Left ventricle myocardium inferior (tissue), 1 donor: ENCODE results near the gene APPL2. TPM values are rescaled to one million over a fixed set of nuclear protein-coding genes. Genes with fewer than 3 reads are reported as not detected.

ENCODE experiments used
- DNase-seq: peaks from one replicate; pipeline ENCODE4 v3.0.0-alpha.2; 2020
- H3K27ac ChIP-seq: fragments of 200-600 bp; replicated peaks from 2 replicates; pipeline ENCODE4 v1.8.0; 2021
- H3K27me3 ChIP-seq: fragments of 200-600 bp; 2 replicates; pipeline ENCODE4 v1.8.0; 2021; ENCODE audit warnings: low read depth
- H3K36me3 ChIP-seq: fragments of 200-600 bp; 2 replicates; pipeline ENCODE4 v1.8.0; 2021
- H3K4me1 ChIP-seq: fragments of 200-600 bp; 2 replicates; pipeline ENCODE4 v1.8.0; 2021
- H3K4me3 ChIP-seq: fragments of 200-600 bp; 2 replicates; pipeline ENCODE4 v1.8.0; 2021; ENCODE audit warnings: mild to moderate bottlenecking, moderate library complexity
- H3K9me3 ChIP-seq: fragments of 200-600 bp; replicated peaks from 2 replicates; pipeline ENCODE4 v1.8.0; 2021
- CTCF ChIP-seq: fragments of 200-600 bp; IDR thresholded peaks from 2 replicates; pipeline ENCODE4 v1.8.0; 2021; ENCODE audit warnings: antibody characterized with exemption, mild to moderate bottlenecking, borderline replicate concordance
- intact Hi-C: fragments of 100-400 bp; cut with micrococcal nuclease; formaldehyde crosslinking; loops from one replicate; pipeline ENCODE4 v1.11.0; 2022
- total RNA-seq: library from RNA; stranded (reverse); fragmentation: NEBNext Ultra II Directional; extraction: Animal tissue kit (Norgen Biotek cat#: 25700); gene quantifications from one replicate; pipeline ENCODE4 v1.2.1, GENCODE V29; 2021
- donor health status: DM: no; HTN: yes; CAD: no; lungs with severe emphysema.

Gene APPL2
- total RNA-seq, 1 donor from 2014 or later, result 19.8 TPM

GRCh38 chr12:105233041-105233905 is 2.7 kb downstream of the APPL2 start:
- Histone ChIP-seq H3K36me3 (peaks cover 12% of the 10 kb centered on the region), H3K4me1 (peaks cover 59% of the 10 kb centered on the region), H3K27ac (peak overlapping the region; percentile 98), H3K4me3 (peak overlapping the region; percentile 91), H3K9me3 (no peaks in the 10 kb centered on the region), H3K27me3 (no peaks in the 10 kb centered on the region)
- intact Hi-C loops, result no loop called here
- DNase-seq, result no peak
- no peak for TF ChIP-seq CTCF

- H3K27me3 ChIP-seq, result no peaks in the 10 kb centered on the region
- no peak for TF ChIP-seq CTCF
- peaks cover 65% of the 10 kb centered on the region for H3K4me1 ChIP-seq
- H3K27ac ChIP-seq, result peak overlapping the region; percentile 98
- no peak for DNase-seq
- intact Hi-C loops, result no loop called here
- peaks cover 23% of the 10 kb centered on the region for H3K36me3 ChIP-seq
- H3K4me3 ChIP-seq, result peak overlapping the region; percentile 91
- H3K9me3 ChIP-seq, result no peaks in the 10 kb centered on the region
Observed at GRCh38 chr12:105231396-105231795, 4.6 kb downstream of the APPL2 start.

- intact Hi-C loops, result no loop called here
- peaks cover 24% of the 10 kb centered on the region for H3K36me3 ChIP-seq
- H3K27me3 ChIP-seq, result no peaks in the 10 kb centered on the region
- H3K9me3 ChIP-seq, result no peaks in the 10 kb centered on the region
- no peak overlapping the region for H3K27ac ChIP-seq
- DNase-seq, result no peak
- H3K4me1 ChIP-seq, result peaks cover 71% of the 10 kb centered on the region
- no peak overlapping the region for H3K4me3 ChIP-seq
- no peak for TF ChIP-seq CTCF
Observed at GRCh38 chr12:105229371-105229770, 6.6 kb downstream of the APPL2 start.

GRCh38 chr12:105228966-105229365 is 7.0 kb downstream of the APPL2 start:
- no peak overlapping the region for H3K4me3 ChIP-seq
- H3K9me3 ChIP-seq, result no peaks in the 10 kb centered on the region
- H3K36me3 ChIP-seq, result peaks cover 27% of the 10 kb centered on the region
- peaks cover 71% of the 10 kb centered on the region for H3K4me1 ChIP-seq
- H3K27me3 ChIP-seq, result no peaks in the 10 kb centered on the region
- intact Hi-C loops, result no loop called here
- no peak for TF ChIP-seq CTCF
- DNase-seq, result no peak
- H3K27ac ChIP-seq, result no peak overlapping the region

- no peak overlapping the region for H3K27ac ChIP-seq
- no peak for TF ChIP-seq CTCF
- no peak overlapping the region for H3K4me3 ChIP-seq
- peaks cover 71% of the 10 kb centered on the region for H3K4me1 ChIP-seq
- DNase-seq, result no peak
- H3K9me3 ChIP-seq, result no peaks in the 10 kb centered on the region
- no peaks in the 10 kb centered on the region for H3K27me3 ChIP-seq
- H3K36me3 ChIP-seq, result peaks cover 27% of the 10 kb centered on the region
- intact Hi-C loops, result no loop called here
Observed at GRCh38 chr12:105228494-105228893, 7.5 kb downstream of the APPL2 start.
